ENCODE results near the gene ZGPAT.
"Not testable (repeated sequence)": the region's sequence is repeated elsewhere in the genome, so short reads cannot be mapped to it uniquely, and the experiment has no call there.

ZGPAT gene

GRCh38 chr20:63703471-63703975 lies 4.3 kb upstream of the ZGPAT start:
- no peak for DNase-seq

- DNase-seq: no peak
Measured at GRCh38 chr20:63703976-63704748, 3.7 kb upstream of the ZGPAT start.

- DNase-seq: no peak
Measured at GRCh38 chr20:63704749-63705117, 3.1 kb upstream of the ZGPAT start.

DNA sequence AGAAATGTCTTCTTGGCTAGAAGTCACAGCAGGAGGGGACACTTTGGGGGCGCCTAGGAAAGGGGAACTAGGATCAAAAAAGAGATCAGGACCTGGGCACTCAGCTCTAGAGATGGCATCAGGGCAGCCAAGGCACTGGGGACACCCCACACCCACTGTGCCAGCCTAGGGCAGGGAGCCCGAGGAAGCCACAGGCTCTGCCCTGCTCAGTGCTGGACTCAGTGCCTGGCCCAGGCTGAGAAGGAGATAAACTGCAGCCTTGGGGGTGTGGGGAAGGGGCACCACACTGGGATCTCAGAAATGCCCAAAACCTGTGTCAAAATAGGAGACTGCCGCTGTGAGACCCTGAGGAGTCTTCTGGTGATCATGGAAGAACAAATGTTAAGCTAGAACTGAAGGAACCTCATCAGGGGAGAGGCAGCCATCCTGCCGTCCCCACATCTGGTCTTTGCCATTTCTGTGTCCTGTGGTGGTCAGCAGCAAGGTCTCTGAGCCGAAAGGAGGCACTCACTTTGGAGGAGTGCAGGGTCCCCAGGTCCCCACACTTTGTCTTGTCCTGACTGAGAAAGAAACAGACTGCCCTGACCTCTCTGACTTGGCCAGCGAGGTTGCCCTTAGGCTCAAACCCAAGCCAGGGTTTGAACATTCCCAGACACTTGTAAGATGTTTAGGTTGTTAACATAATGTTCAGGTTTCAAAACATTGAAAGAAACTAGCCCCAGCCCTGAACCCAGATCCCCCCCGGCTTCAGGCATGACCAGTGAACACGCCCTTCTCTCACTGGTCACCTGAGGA lies 2.4 kb upstream of the ZGPAT start:
- DNase-seq: no peak

DNA sequence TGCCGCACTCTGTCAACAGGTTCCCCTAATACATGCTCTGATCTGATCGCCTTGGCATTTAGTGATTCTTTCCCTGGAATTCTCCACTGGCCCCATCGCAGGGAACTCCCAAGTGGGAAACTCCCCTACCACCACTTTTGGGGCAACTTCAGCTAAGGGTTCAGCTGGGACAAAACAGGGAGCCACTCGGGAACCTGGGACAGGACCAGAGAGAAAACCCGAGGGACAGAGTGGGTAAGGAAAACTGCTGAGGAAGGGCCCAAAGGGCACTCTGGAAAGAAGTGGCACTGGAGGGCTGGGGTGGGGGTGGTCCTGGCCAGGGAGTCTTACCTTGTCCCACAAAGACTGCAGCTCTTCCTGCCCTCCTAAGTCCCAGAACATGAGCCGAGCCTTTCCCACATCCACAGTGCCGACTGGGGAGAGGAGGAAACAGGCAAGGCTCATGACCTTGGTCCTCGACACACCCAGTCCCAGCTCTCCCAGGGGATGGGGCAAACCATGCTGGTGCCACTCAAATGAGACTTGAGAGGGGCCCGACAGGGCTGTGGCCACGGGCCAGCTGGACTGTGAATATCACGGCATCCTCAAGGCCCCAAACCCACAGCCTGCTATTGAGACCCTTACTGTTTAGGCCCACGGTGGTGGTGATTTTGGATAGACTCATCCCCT lies 1.7 kb upstream of the ZGPAT start:
- DNase-seq: no peak

DNA sequence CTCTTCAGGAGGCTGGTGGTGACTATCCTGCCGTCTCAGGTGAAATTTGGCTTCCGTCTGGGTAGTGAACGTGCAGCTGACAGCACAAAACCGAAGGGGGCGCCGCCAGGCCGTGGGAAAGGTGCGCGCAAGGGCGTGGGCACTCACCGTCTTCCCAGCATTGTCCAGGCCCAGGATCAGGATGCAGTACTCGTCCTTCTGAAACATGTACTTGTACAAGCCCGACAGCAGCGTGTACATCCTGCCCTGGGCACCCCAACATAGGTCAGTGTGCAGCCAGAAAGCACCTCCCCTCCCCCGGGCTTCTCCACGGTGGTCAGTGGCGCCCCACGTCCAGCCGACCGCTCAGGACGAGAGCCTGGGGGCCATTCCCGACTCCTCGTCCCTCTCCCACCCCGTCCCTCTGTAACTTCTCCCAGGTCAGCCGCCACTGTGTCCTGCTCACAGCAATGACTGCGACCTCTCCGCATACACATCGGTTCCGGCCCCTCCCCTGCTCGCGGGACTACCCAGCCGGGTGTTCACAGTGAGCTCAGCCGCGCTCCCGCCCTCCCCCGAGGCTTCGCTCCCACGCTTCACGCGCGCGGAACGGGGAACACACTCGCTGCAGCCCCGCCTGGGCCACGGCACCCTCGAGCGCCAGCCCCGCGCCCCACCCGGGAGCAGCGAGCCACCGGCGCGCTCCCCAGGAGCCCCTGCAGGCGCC lies 834 bp upstream of the ZGPAT start:
- no peak for DNase-seq

DNA sequence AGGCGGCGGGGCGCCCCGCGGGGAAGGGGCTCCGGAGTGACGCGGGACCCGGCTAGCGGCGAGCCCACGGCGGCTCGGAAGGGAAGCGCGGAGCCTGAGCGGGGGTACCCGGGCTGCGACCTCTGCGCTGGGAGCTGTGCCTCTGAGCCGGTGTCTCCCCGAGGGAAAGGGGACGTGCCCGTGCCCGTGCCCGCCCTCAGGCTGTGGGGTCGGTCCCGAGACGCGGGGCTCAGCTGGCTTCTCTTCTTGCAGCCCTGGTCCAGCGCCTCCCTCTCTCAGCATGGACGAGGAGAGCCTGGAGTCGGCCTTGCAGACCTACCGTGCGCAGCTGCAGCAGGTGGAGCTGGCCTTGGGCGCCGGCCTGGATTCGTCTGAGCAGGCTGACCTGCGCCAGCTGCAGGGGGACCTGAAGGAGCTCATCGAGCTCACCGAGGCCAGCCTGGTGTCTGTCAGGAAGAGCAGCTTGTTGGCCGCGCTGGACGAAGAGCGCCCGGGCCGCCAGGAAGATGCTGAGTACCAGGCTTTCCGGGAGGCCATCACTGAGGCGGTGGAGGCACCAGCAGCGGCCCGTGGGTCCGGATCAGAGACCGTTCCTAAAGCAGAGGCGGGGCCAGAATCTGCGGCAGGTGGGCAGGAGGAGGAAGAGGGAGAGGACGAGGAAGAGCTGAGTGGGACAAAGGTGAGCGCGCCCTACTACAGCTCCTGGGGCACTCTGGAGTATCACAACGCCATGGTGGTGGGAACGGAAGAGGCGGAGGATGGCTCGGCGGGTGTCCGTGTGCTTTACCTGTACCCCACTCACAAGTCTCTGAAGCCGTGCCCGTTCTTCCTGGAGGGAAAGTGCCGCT lies 686 bp downstream of the ZGPAT start:
- DNase-seq: no peak

- no peak for DNase-seq
Measured at GRCh38 chr20:63709149-63709527, 1.3 kb downstream of the ZGPAT start.

- DNase-seq: no peak
Measured at GRCh38 chr20:63711085-63711645, 3.3 kb downstream of the ZGPAT start.

DNA sequence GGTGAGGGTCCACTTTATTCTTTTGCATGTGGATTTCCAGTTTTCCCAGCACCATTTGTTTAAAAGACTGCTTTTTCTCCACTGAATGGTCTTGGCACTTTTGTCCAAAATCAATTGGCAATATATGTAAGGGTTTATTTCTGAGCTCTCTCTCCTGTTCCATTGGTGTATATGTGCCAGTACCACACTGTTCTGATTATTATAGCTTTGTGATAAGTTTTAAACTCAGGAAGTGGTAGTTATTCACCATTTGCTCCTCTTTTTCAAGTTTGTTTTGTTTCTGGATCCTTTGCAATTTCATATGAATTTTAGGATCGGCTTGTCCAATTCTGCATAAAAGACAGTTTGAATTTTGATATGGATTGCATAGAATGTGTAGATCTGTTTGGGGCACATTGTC lies 4.4 kb downstream of the ZGPAT start:
- DNase-seq: no peak

- no peak for DNase-seq
Measured at GRCh38 chr20:63714858-63715257, 7.0 kb downstream of the ZGPAT start.

DNA sequence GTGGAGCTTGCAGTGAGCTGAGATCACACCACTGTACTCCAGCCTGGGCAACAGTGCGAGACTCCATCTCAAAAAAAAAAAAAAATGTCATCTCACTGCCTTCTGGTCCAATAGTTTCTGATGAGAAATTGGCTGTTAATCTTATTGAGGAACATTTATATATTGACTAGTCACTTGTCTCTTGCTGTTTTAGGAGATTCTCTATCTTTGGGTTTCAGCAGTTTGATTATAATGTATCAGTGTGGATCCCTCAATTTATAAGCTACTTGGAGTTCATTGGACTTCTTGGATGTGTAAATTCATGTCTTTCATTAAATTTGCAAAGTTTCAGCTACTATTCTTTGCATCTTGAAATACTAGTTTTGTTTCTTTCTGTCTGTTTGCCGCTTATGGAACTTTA lies 11.2 kb downstream of the ZGPAT start:
- DNase-seq: no peak

DNA sequence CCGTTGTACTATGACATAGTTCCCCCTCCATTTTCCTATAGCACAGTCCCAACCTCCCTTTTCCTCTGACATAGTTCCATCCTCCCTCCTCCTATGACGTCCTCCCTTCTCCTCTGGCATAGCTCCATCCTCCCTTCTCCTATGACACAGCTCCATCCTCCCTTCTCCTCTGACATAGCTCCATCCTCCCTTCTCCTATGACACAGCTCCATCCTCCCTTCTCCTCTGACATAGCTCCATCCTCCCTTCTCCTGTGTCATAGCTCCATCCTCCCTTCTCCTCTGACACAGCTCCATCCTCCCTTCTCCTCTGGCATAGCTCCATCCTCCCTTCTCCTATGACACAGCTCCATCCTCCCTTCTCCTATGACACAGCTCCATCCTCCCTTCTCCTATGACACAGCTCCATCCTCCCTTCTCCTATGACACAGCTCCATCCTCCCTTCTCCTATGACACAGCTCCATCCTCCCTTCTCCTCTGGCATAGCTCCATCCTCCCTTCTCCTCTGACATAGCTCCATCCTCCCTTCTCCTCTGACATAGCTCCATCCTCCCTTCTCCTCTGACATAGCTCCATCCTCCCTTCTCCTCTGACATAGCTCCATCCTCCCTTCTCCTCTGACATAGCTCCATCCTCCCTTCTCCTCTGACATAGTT lies 15.3 kb downstream of the ZGPAT start:
- DNase-seq: not testable (repeated sequence)

DNA sequence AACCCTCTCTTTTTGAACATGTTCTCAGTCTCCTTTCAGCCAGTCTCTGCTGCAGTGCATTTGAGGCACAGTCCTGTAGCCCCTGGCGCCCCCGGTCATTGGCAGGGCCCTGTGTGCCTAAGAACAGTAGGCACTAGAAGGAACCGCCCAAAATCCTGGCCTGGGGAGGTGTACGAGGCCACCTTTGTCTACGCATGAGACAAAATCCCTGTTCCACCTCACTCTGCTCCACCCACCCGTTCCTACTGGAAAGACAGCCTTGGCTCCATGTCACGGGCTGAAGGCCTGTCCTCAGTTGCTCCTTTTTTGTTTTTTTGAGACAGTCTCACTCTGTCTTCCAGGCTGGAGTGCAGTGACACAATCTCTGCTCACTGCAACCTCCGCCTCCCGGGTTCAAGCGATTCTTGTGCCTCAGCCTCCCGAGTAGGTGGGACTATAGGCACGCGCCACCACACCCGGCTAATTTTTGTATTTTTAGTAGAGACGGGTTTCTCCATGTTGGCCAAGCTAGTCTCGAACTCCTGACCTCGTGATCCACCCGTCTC lies 22.4 kb downstream of the ZGPAT start:
- not testable (repeated sequence) for DNase-seq

GRCh38 chr20:63731410-63731809 lies 23.6 kb downstream of the ZGPAT start:
- no peak for DNase-seq

- no peak for DNase-seq
Measured at GRCh38 chr20:63732118-63733095, 24.6 kb downstream of the ZGPAT start.

- DNase-seq: no peak
Measured at GRCh38 chr20:63733117-63733516, 25.3 kb downstream of the ZGPAT start.

GRCh38 chr20:63733579-63734081 lies 25.8 kb downstream of the ZGPAT start:
- no peak for DNase-seq

All from NCI-H1092 (cell line).